OCI-LY3 (cell line): ENCODE measurements around the gene TAX1BP1.

ENCODE experiments used
- EZH2phosphoT487 ChIP-seq: fragments of 200-600 bp; shearing (Covaris generic); IDR thresholded peaks from 2 replicates; pipeline ENCODE4 v1.6.1; 2018; ENCODE audit warnings: antibody characterized with exemption, mixed run types, low read depth
- TF ChIP-seq, protein P1 (sequence below): fragments of 200-600, 300-600 bp; sonication (generic); IDR thresholded peaks from 2 replicates; pipeline ENCODE4 v1.5.1; 2014; ENCODE audit warnings: antibody characterized with exemption, low read length, low read depth

DNA sequence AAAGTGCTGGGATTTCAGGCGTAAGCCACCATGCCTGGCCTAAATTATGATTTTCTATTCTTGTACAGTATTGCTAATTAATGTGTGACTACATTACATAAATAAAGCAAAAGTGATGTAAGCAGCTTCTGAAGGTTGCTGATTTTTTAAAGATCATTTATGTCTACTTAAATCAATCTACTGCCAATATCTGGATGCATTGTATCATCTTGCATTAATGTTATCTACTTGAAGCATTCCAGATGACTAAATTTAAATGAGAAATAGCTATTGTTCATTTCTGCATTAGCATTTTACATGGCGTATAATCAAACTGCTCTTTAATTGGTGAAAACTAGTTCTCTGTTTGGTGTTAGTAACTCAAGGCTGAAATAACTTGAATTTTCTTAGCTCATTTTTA, 40.2 kb upstream of the TAX1BP1 start:
- TF ChIP-seq, protein P1, sequence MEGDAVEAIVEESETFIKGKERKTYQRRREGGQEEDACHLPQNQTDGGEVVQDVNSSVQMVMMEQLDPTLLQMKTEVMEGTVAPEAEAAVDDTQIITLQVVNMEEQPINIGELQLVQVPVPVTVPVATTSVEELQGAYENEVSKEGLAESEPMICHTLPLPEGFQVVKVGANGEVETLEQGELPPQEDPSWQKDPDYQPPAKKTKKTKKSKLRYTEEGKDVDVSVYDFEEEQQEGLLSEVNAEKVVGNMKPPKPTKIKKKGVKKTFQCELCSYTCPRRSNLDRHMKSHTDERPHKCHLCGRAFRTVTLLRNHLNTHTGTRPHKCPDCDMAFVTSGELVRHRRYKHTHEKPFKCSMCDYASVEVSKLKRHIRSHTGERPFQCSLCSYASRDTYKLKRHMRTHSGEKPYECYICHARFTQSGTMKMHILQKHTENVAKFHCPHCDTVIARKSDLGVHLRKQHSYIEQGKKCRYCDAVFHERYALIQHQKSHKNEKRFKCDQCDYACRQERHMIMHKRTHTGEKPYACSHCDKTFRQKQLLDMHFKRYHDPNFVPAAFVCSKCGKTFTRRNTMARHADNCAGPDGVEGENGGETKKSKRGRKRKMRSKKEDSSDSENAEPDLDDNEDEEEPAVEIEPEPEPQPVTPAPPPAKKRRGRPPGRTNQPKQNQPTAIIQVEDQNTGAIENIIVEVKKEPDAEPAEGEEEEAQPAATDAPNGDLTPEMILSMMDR: no peak
- no peak for TF ChIP-seq EZH2phosphoT487
